Uterus (tissue), 4 donors: ENCODE results near the gene KCTD19. TPM values are rescaled to one million over a fixed set of nuclear protein-coding genes. Genes with fewer than 3 reads are reported as not detected.
"Not testable (repeated sequence)": the region's sequence is repeated elsewhere in the genome, so short reads cannot be mapped to it uniquely, and the experiment has no call there.

ENCODE experiments used
- DNase-seq, 2 donors: peaks; one replicate each; pipeline ENCODE4 v3.0.0-alpha.2; 2019 to 2020
- H3K27ac ChIP-seq, 2 donors: fragments of 200-600 bp; sonication (generic); 1 replicate in 1 of 2; 2 replicates in 1 of 2; pipeline ENCODE4 v1.5.1; 2016 to 2018
- H3K27me3 ChIP-seq, 2 donors: fragments of 200-600 bp; sonication (generic); one replicate each; pipeline ENCODE4 v1.5.1; 2018 to 2019; ENCODE audit warnings: control low read depth in 1 of 2
- H3K36me3 ChIP-seq, 2 donors: fragments of 200-600 bp; sonication (generic); one replicate each; pipeline ENCODE4 v1.5.1; 2019; ENCODE audit warnings: control low read depth in 1 of 2
- H3K4me1 ChIP-seq, 2 donors: fragments of 200-600 bp; sonication (generic); one replicate each; pipeline ENCODE4 v1.5.1; 2018 to 2019; ENCODE audit warnings: control low read depth in 1 of 2
- H3K4me3 ChIP-seq, 2 donors: fragments of 200-600 bp; sonication (generic); 1 replicate in 1 of 2; 2 replicates in 1 of 2; pipeline ENCODE4 v1.5.1; 2018 to 2019; ENCODE audit warnings: mild to moderate bottlenecking in 1 of 2
- H3K9me3 ChIP-seq, 2 donors: fragments of 200-600 bp; sonication (generic); one replicate each; pipeline ENCODE4 v1.5.1; 2019; ENCODE audit warnings: control low read depth in 1 of 2
- POLR2A ChIP-seq, 2 donors: fragments of 450-650 bp; IDR thresholded peaks; one replicate each; pipeline ENCODE4 v1.6.1; 2016; ENCODE audit warnings: antibody characterized with exemption in 2 of 2, mild to moderate bottlenecking in 1 of 2, moderate library complexity in 1 of 2
- intact Hi-C: fragments of 100-400 bp; cut with DNase I; formaldehyde crosslinking; loops from one replicate; pipeline ENCODE4 v1.15.1; 2023; ENCODE audit warnings: low total_unique reads
- total RNA-seq, 4 donors: library from RNA; depleted of rRNA in 3 of 4; stranded (reverse); fragments of >200 nt in 3 of 4; gene quantifications; one replicate each; pipeline versions ENCODE4 v1.1.0 to v1.2.4, GENCODE V29; 2014 to 2023
- TF ChIP-seq, protein P1 (sequence below), 4 experiments: fragments of 200-600 bp in 2 of 4; fragments of 450-650 bp in 2 of 4; sonication (generic) in 2 of 4; IDR thresholded peaks; one replicate each; pipeline ENCODE4 v1.5.1; 2016 to 2019; ENCODE audit warnings: antibody characterized with exemption in 4 of 4, mild to moderate bottlenecking in 2 of 4, moderate library complexity in 1 of 4
- donor health status: DM: yes; HTN: yes; CAD: no.

The KCTD19 gene
- total RNA-seq = 1 to 10 TPM in 1 of 4 donors, under 1 TPM in 2, not detected in 1; 0.51 to 1.0 (median 0.55) TPM

DNA sequence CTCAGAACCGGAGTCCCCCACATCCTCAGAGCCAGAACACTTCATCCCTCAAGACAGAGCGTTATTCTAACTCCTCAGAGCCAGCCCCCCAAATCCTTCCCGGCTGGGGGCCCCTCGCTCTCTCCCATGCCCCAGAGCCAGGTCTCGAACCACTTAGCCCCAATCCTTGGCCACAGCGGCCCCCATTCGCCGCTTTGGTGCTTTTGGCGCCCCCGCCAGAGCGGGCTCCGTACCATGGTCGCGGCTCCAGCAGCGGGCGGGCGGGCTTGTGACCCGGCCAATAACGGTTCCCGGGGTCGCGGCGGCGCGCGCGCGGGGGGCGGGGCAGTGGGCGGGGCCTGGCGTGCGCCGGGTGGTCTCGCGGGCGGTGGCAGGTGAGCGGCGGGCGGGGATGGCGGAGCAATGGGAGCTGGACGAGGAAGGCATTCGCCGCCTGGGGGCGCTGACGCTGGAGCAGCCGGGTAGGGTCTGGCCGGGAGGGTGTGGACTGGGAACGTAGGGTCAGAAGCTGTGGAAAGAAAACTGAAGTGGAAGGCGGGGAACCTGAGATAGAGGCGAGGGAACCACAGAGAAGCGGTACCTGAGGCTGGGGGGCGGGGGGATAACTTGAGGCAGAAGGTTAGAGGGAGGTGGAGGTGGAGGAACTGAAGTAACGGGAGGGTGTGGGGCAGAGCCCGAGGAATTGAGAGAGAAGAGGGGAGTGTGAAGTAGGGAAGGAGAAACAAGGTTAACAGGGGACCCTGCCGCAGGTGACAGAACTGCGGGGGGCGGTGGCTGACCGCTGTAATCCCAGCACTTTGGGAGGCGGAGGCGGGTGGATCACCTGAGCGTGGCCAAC is at the start of gene KCTD19, which contains the start of gene LRRC36:
TSS of gene KCTD19 (minus strand) at position 270 of the 838 bp plus-strand sequence. CDS start at position 236, 34 bp downstream.
TSS of gene LRRC36 (plus strand) at position 344 of the 838 bp plus-strand sequence. CDS start at position 392, 48 bp downstream.
- Histone ChIP-seq H3K27ac (peak within 1 kb of the TSS; percentile 49 to 56), H3K4me1 (no peaks in the 10 kb centered on the region), H3K9me3 (no peaks in the 10 kb centered on the region), H3K36me3 (no peaks in the 10 kb centered on the region), H3K4me3 (peak within 1 kb of the TSS; percentile 24 to 50), H3K27me3 (no peaks in the 10 kb centered on the region)
- TF ChIP-seq, protein P1, sequence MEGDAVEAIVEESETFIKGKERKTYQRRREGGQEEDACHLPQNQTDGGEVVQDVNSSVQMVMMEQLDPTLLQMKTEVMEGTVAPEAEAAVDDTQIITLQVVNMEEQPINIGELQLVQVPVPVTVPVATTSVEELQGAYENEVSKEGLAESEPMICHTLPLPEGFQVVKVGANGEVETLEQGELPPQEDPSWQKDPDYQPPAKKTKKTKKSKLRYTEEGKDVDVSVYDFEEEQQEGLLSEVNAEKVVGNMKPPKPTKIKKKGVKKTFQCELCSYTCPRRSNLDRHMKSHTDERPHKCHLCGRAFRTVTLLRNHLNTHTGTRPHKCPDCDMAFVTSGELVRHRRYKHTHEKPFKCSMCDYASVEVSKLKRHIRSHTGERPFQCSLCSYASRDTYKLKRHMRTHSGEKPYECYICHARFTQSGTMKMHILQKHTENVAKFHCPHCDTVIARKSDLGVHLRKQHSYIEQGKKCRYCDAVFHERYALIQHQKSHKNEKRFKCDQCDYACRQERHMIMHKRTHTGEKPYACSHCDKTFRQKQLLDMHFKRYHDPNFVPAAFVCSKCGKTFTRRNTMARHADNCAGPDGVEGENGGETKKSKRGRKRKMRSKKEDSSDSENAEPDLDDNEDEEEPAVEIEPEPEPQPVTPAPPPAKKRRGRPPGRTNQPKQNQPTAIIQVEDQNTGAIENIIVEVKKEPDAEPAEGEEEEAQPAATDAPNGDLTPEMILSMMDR (IDR thresholded peaks at IDR 0.05) = peak; percentile 18 to 53 (median 43)
- no peak for TF ChIP-seq POLR2A (IDR thresholded peaks at IDR 0.05)
- intact Hi-C loops = no loop called here
- DNase-seq = peak; percentile 55

GRCh38 chr16:67376012-67376411 is 49.5 kb upstream of the KCTD19 start:
- H3K9me3 ChIP-seq, H3K36me3 ChIP-seq, H3K4me1 ChIP-seq, H3K4me3 ChIP-seq, H3K27ac ChIP-seq, intact Hi-C loops, DNase-seq, H3K27me3 ChIP-seq: not testable (repeated sequence)

GRCh38 chr16:67372664-67373063 is 46.1 kb upstream of the KCTD19 start:
- H3K9me3 ChIP-seq = no peaks in the 10 kb centered on the region
- intact Hi-C loops = no loop called here
- no peaks in the 10 kb centered on the region for H3K27me3 ChIP-seq
- H3K27ac ChIP-seq = no peak overlapping the region
- no peak for TF ChIP-seq POLR2A (IDR thresholded peaks at IDR 0.05)
- TF ChIP-seq, protein P1 (IDR thresholded peaks at IDR 0.05) = peak; percentile 25 to 57 (median 38)
- H3K4me3 ChIP-seq = no peak overlapping the region
- no peak for DNase-seq
- H3K36me3 ChIP-seq = no peaks in the 10 kb centered on the region
- no peaks in the 10 kb centered on the region for H3K4me1 ChIP-seq

GRCh38 chr16:67370661-67371060 is 44.1 kb upstream of the KCTD19 start:
- no peak overlapping the region for H3K27ac ChIP-seq
- TF ChIP-seq, protein P1 (IDR thresholded peaks at IDR 0.05) = no peak
- no peak for TF ChIP-seq POLR2A (IDR thresholded peaks at IDR 0.05)
- intact Hi-C loops = no loop called here
- DNase-seq = no peak
- H3K4me3 ChIP-seq = no peak overlapping the region
- no peaks in the 10 kb centered on the region for H3K9me3 ChIP-seq
- H3K27me3 ChIP-seq = no peaks in the 10 kb centered on the region
- no peaks in the 10 kb centered on the region for H3K36me3 ChIP-seq
- no peaks in the 10 kb centered on the region for H3K4me1 ChIP-seq

DNA sequence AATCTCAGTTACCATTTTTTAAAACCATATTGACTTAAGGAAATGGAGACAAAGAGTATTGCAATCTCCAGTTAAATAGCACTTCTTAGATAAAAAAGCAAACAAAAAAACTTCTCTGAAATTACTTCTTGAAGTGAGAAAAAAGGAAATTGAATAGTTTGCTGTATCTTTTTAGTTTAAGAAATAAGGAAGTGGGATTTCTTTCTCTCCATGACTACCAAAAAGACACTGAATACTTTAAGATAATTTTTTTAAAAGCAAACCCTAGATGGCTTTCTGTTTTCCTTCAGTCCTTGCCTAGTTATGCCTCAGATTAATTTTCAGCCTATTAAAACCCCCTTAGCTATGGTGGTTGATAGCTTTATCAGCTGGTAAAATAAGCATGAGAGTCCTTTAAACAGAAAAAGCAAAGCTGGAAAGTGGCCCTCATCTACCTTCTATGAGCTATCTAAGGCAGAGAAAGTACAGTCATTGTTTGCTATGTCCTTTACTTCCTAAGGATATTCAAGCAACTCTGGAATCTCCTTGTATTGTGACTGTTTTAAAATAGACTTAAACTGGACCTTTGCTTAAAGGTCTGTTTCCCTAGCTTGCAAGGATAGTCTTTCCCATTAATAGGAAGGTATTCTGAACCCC is 38.2 kb upstream of the KCTD19 start:
- Histone ChIP-seq H3K27ac (no peak overlapping the region), H3K27me3 (no peaks in the 10 kb centered on the region), H3K9me3 (no peaks in the 10 kb centered on the region), H3K4me3 (no peak overlapping the region), H3K4me1 (no peaks in the 10 kb centered on the region), H3K36me3 (no peaks in the 10 kb centered on the region)
- TF ChIP-seq, protein P1 (IDR thresholded peaks at IDR 0.05) = no peak
- DNase-seq = no peak
- intact Hi-C loops = no loop called here
